ENCODE measurements around the gene TRMT2A.

Gene TRMT2A

DNA sequence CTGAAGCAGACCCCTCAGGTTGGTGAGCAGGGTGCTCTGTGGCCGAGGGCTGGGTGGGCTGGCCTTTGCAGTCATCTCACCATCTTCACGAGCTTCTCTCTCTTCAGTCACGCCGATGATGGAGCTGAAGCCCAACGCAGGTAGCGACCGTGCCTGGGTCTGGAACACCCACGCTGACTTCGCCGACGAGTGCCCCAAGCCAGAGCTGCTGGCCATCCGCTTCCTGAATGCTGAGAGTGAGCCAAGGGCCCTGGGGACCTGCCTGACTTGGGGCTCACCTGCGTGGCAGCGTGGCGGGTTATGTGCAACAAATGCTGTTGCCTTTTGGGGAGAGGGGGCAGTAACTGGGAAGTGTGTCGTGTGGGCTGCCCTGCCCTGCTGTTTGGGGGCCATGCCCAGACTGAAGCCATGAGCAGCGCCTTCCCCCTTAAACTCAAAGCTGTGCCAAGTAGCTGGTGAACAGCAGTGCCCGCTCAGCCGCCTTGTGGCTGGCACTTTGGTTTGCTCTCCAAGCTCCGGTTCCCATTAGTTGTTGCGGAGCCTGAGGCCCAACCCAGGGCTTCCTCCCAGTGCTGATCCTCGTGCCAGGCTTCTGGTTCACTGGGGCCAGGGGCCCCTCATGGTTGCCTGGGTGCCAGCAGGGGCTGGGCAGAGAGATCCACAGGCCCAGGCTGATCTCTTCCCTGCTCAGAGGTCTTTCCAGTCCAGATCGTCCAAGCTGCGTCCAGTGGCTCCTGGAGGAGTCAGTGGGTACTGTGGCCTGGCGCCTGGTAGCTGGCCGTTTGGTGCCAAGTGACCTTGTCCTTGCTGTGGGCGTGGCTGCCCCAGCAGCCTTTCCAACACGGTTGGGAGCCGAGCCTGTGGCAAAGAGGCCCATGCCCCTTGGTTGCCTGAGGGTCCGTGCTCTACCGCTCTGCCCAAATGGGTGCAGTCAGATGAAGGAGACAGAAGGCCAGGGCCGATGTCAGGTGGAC, 8.5 kb upstream of the TRMT2A start:
- DNase-seq (ENCODE audit: low read depth) = no peak
- H3K4me3 ChIP-seq (replicated peaks; ENCODE audit: low read depth, low read length) = no peak overlapping the region
- TF ChIP-seq, protein P1, sequence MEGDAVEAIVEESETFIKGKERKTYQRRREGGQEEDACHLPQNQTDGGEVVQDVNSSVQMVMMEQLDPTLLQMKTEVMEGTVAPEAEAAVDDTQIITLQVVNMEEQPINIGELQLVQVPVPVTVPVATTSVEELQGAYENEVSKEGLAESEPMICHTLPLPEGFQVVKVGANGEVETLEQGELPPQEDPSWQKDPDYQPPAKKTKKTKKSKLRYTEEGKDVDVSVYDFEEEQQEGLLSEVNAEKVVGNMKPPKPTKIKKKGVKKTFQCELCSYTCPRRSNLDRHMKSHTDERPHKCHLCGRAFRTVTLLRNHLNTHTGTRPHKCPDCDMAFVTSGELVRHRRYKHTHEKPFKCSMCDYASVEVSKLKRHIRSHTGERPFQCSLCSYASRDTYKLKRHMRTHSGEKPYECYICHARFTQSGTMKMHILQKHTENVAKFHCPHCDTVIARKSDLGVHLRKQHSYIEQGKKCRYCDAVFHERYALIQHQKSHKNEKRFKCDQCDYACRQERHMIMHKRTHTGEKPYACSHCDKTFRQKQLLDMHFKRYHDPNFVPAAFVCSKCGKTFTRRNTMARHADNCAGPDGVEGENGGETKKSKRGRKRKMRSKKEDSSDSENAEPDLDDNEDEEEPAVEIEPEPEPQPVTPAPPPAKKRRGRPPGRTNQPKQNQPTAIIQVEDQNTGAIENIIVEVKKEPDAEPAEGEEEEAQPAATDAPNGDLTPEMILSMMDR (IDR thresholded peaks at IDR 0.05; ENCODE audit: low read length, missing control alignments) = no peak

DNA sequence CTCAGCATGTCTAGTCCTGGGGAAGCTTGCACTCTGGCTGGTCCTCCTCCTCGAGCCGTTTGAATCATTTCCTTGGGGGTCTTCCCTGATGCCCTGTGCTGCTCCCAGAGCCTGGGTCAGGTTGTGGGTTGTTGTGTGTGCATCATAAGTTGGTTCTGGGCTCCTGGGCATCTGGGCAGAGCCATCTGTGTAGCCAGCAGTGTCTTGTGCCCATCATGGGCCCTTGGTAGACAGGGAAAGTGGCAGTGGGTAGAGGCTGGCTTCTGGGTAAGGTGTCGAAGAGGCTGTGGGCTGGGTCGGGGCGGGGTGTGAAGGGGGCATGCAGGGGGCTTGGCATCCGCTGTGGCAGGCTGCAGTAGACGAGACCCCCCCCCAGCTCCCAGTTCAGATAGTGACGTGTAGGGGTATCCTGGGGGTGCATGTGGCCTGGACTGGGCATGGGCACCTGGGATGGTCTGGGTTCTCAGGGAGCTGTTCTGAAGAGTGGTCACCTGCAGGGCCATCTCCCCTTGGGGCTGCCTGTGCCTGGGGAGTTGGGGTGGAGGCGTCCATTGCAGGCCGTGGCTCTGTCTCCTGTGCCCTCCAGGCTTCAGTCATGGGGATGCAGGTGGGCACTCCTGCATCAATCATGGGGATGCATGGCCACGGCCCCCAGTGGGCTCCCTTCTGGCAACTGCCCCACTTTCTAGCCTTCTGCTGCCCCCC, 7.2 kb upstream of the TRMT2A start:
- no peak overlapping the region for H3K4me3 ChIP-seq (replicated peaks; ENCODE audit: low read depth, low read length)
- no peak for DNase-seq (ENCODE audit: low read depth)
- TF ChIP-seq, protein P1 (IDR thresholded peaks at IDR 0.05; ENCODE audit: low read length, missing control alignments) = no peak

DNA sequence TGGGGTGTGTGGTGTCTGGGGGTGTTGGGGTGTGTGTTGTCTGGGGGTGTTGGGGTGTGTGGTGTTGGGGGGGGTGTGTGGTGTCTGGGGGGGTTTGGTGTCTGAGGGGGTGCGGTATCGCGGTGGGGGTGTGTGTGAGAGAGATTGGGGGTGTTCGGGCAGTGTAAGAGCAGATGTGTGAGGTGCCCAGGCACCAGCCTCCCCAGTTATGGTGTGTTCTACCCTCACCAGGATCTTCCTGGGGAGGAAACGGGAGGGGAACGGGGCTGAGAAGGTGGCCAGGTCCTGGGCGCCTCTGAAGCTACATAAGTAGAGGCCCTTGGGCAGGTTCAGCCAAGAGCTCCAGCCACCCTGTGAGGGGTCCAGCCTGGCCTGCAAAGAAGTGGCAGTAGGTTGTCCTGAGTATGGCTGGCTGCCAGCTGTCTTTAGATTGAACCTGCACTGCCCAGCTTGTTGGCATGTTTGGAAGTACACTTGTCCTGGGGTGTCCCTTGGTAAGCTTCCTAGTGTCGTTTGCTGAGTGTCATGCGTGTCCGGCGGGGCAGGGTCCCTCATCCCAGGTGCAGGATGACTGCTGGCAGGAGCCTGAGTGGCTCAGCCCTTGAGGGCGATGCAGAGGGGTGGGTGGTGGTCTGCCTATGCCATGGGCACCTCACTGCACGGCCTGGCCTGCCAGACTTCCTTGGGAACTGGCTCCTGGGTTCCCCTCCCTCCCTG, 6.5 kb upstream of the TRMT2A start:
- TF ChIP-seq, protein P1 (IDR thresholded peaks at IDR 0.05; ENCODE audit: low read length, missing control alignments) = no peak
- no peak for DNase-seq (ENCODE audit: low read depth)
- no peak overlapping the region for H3K4me3 ChIP-seq (replicated peaks; ENCODE audit: low read depth, low read length)

DNA sequence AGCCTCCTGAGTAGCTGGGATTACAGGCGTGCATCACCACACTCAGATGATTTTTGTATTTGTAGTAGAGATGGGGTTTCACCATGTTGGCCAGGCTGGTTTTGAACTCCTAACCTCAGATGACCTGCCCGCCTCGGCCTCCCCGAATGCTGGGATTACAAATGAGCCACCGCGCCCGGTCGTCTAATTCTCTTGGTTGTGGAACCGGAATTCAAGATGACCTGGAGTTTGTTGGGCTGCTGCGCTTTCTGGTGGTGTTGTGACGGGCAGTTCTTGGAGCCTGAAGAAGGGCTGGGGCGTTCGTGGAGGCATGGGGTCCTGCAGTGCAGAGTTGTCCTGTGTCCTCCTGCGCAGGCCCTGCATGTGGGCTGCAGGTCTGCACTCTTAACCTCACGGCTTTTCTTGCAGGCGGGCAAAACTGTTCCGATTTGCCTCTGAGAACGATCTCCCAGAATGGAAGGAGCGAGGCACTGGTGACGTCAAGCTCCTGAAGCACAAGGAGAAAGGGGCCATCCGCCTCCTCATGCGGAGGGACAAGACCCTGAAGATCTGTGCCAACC, 4.9 kb upstream of the TRMT2A start:
- TF ChIP-seq, protein P1 (IDR thresholded peaks at IDR 0.05; ENCODE audit: low read length, missing control alignments) = no peak
- no peak for DNase-seq (ENCODE audit: low read depth)
- H3K4me3 ChIP-seq (replicated peaks; ENCODE audit: low read depth, low read length) = no peak overlapping the region

DNA sequence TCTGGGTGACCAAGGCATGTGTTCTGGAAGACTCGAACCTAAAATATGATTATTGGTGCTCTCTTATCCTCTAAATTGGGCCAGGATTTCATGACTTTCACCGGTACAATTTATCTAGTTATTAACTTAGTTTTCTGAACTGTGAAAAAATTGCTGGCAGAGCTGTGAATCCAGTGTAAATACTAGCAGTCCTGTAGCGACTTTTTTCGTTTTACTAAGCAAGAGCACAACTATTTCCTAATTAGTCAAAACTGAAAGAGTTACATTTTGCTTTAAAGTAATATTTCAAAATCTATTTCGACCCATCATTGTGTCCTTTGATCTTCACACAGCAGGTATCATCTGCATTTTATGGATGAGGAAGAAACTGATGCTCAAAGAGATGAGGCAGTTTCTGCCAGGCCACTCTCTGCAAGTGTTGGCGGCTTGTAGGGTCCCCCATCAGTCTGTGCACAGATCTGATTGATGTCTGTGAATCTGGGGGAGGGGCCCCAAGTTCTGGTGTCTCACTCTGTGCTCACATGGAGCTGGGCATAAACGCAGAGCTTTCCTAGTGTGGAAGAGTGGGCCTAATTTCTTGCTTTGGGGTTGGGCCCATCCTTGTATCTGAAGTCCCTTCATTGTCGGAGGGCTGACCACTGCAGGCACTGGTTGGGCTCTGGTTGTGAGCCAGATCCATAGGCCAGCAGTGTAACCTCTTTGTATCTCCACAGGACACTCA, 1.4 kb upstream of the TRMT2A start:
- peak overlapping the region; percentile 76 for H3K4me3 ChIP-seq (replicated peaks; ENCODE audit: low read depth, low read length)
- DNase-seq (ENCODE audit: low read depth) = no peak
- TF ChIP-seq, protein P1 (IDR thresholded peaks at IDR 0.05; ENCODE audit: low read length, missing control alignments) = no peak
